HG02623 (cell line): Measurements from ENCODE around the gene FOXD4L5.
"Not testable (repeated sequence)": the region's sequence is repeated elsewhere in the genome, so short reads cannot be mapped to it uniquely, and the experiment has no call there.

Experiments
- ATAC-seq: cut with Tn5 transposase; IDR thresholded peaks from one replicate; pipeline ENCODE4 v1.9.1; 2021; ENCODE audit warnings: moderate library complexity; ENCODE audit not compliant: unreplicated experiment

The FOXD4L5 gene

DNA sequence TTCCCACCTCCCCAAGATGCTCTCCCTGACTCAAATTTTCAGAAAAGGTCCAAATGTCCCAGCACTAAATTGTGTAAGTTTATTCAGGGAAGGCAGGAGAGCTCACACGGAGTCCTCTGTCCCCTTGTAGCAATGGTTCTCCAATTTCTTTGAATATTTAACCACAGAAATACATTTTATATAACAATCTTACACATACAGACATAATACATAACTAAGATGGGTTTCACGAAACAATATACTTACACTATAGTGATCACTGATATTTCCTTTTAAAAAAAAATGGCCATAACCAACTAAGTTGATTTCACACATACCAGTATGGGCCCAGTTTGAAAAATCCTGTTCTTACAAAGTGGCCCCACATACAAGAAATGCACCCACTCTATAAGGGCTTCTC is at the start of gene FOXD4L5:
Gene FOXD4L5 (minus strand): TSS at position 101 of the 400 bp plus-strand sequence. CDS start 832 bp downstream, outside the sequence.
- not testable (repeated sequence) for ATAC-seq

DNA sequence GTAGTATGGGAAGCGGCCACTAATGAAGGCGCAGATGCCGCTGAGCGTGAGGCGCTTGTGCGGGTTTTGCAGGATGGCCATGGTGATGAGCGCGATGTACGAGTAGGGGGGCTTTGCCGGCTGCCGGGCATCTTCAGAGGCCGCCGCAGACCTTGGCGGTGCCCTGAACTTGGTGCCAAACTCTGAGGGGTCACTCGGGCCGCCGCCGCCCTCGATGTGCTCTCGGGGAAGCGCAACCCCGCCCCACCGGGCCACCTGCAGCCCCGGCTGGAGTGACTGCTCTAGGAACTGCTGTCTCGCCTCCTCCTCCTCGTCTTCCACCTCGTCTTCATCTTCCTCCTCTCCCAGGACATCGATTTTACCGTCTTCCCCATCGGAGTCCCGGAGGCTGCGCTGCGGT is 1.1 kb downstream of the FOXD4L5 start:
- not testable (repeated sequence) for ATAC-seq

DNA sequence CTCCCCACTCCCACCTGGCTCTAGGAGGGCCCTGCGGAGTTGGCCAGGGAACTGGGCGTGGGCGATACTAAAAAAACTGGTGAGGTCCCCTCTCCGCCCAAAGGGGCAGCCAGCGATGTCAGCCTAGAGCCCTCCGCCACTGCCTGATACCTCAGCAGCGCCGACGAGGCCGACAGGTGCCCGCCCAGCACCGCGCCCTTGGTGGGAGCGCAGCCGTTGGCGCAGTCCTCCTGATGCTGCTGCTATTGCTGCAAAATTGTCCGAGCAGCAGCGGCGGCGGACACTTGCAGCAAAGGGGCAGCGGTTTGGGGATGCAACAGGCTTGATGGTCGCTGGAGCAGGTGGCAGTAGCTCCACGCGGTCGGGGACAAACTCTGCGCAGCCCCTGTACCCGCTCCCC is 2.0 kb downstream of the FOXD4L5 start:
- ATAC-seq: not testable (repeated sequence)
